Endodermal cell (in vitro differentiated cells): Measurements from ENCODE around the gene KATNA1. TPM values are rescaled to one million over a fixed set of nuclear protein-coding genes. Genes with fewer than 3 reads are reported as not detected.
"Not testable (repeated sequence)": the region's sequence is repeated elsewhere in the genome, so short reads cannot be mapped to it uniquely, and the experiment has no call there.

ENCODE experiments used
- DNase-seq: peaks from one replicate; pipeline ENCODE4 v3.0.0-alpha.2; 2017
- H3K27ac ChIP-seq: 2 replicates; pipeline ENCODE4 v1.5.1; 2013; ENCODE audit warnings: mild to moderate bottlenecking, low read depth, low read length, moderate library complexity
- H3K27me3 ChIP-seq: 2 replicates; pipeline ENCODE4 v1.6.1; 2013; ENCODE audit warnings: mild to moderate bottlenecking, low read length, moderate library complexity; ENCODE audit not compliant: insufficient read depth, control insufficient read depth, poor library complexity, severe bottlenecking
- H3K36me3 ChIP-seq: 2 replicates; pipeline ENCODE4 v1.7.0; 2013; ENCODE audit warnings: mild to moderate bottlenecking, low read length, moderate library complexity; ENCODE audit not compliant: control insufficient read depth, insufficient read depth
- H3K4me1 ChIP-seq: one replicate; pipeline ENCODE4 v1.7.0; 2013; ENCODE audit warnings: low read length; ENCODE audit not compliant: control insufficient read depth, insufficient read depth
- H3K4me3 ChIP-seq: 2 replicates; pipeline ENCODE4 v1.5.1; 2013; ENCODE audit warnings: mild to moderate bottlenecking, low read length, moderate library complexity
- H3K9ac ChIP-seq: 2 replicates; pipeline ENCODE4 v1.6.1; 2013; ENCODE audit warnings: mild to moderate bottlenecking, low read length, moderate library complexity; ENCODE audit not compliant: poor library complexity, severe bottlenecking; ENCODE audit errors: extremely low read depth
- H3K9me3 ChIP-seq: 2 replicates; pipeline ENCODE4 v1.6.1; 2013; ENCODE audit warnings: mild to moderate bottlenecking, low read length, moderate library complexity; ENCODE audit not compliant: control insufficient read depth
- H3K27ac Mint-ChIP-seq: 2 replicates; pipeline ENCODE4 v1.8.0; 2020; ENCODE audit warnings: mixed read lengths
- H3K27me3 Mint-ChIP-seq: 2 replicates; pipeline ENCODE4 v1.8.0; 2021; ENCODE audit warnings: mild to moderate bottlenecking, mixed read lengths; ENCODE audit not compliant: insufficient read depth
- H3K36me3 Mint-ChIP-seq: 2 replicates; pipeline ENCODE4 v1.8.0; 2020; ENCODE audit warnings: low read depth, mixed read lengths
- H3K4me1 Mint-ChIP-seq: 2 replicates; pipeline ENCODE4 v1.8.0; 2020; ENCODE audit warnings: mixed read lengths
- H3K4me3 Mint-ChIP-seq: 2 replicates; pipeline ENCODE4 v1.8.0; 2020; ENCODE audit warnings: mild to moderate bottlenecking, moderate library complexity, mixed read lengths
- H3K9me3 Mint-ChIP-seq: 2 replicates; pipeline ENCODE4 v1.8.0; 2020; ENCODE audit warnings: mild to moderate bottlenecking, mixed read lengths
- WGBS, 2 experiments: methylation state at CpG; one replicate each; pipeline versions ENCODE4 v1.1.5 to v1.1.7; 2013; ENCODE audit warnings: missing lambda C conversion rate in 2 of 2, mixed read lengths in 1 of 2; ENCODE audit not compliant: insufficient coverage in 1 of 2, insufficient read length in 1 of 2; 5-methylcytosine and 5-hydroxymethylcytosine counted together
- total RNA-seq, 2 donors: library from RNA; stranded (reverse); fragmentation: NEBNext Ultra II Directional in 1 of 2; extraction: Animal tissue kit (Norgen Biotek cat#: 25700) in 1 of 2; gene quantifications; 2 replicates in 1 of 2; 3 replicates in 1 of 2; pipeline ENCODE4 v1.2.1, GENCODE V29; 2021
- TF ChIP-seq, protein P1 (sequence below): fragments of 200-600 bp; sonication (generic); conservative IDR thresholded peaks from 2 replicates; pipeline ENCODE4 v1.5.0; 2021; ENCODE audit warnings: antibody characterized with exemption, mild to moderate bottlenecking

Gene KATNA1
- total RNA-seq, 2 donors from 2014 or later, result 17.1 to 28.2 TPM

DNA sequence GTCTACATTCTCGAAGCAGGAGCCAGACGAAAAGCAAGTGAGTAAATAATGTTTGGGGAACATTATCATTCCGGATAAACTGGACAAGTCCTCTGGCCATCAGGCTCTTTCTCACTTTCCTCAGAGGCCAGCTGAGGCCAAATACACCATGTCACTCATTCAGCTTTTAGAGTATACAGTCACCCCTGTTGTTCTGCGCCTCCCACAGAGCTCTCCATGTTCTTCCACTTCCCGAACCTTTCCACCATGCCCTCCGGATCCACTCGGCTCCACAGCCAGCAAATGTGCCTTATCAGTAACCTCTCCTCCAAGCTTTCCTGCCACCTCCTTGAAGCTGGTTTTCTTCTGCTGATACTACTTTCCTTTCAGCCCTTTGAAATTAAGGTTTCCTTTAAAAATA is 37.7 kb upstream of the KATNA1 start:
- Mint-ChIP-seq H3K9me3 (no peaks in the 10 kb centered on the region), H3K27me3 (no peaks in the 10 kb centered on the region), H3K36me3 (peaks cover 55% of the 10 kb centered on the region), H3K4me1 (no peaks in the 10 kb centered on the region), H3K4me3 (no peak overlapping the region), H3K27ac (peak overlapping the region; percentile 16)
- Histone ChIP-seq H3K9me3 (no peaks in the 10 kb centered on the region), H3K36me3 (peaks cover 60% of the 10 kb centered on the region), H3K27me3 (no peaks in the 10 kb centered on the region), H3K27ac (no peak overlapping the region), H3K4me3 (no peak overlapping the region), H3K9ac (no peak overlapping the region), H3K4me1 (no peaks in the 10 kb centered on the region)
- WGBS, 2 experiments, result 89 to 94% methylated on average over 7 of the region's 7 CpGs
- DNase-seq, result no peak
- TF ChIP-seq, protein P1, sequence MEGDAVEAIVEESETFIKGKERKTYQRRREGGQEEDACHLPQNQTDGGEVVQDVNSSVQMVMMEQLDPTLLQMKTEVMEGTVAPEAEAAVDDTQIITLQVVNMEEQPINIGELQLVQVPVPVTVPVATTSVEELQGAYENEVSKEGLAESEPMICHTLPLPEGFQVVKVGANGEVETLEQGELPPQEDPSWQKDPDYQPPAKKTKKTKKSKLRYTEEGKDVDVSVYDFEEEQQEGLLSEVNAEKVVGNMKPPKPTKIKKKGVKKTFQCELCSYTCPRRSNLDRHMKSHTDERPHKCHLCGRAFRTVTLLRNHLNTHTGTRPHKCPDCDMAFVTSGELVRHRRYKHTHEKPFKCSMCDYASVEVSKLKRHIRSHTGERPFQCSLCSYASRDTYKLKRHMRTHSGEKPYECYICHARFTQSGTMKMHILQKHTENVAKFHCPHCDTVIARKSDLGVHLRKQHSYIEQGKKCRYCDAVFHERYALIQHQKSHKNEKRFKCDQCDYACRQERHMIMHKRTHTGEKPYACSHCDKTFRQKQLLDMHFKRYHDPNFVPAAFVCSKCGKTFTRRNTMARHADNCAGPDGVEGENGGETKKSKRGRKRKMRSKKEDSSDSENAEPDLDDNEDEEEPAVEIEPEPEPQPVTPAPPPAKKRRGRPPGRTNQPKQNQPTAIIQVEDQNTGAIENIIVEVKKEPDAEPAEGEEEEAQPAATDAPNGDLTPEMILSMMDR, result no peak

DNA sequence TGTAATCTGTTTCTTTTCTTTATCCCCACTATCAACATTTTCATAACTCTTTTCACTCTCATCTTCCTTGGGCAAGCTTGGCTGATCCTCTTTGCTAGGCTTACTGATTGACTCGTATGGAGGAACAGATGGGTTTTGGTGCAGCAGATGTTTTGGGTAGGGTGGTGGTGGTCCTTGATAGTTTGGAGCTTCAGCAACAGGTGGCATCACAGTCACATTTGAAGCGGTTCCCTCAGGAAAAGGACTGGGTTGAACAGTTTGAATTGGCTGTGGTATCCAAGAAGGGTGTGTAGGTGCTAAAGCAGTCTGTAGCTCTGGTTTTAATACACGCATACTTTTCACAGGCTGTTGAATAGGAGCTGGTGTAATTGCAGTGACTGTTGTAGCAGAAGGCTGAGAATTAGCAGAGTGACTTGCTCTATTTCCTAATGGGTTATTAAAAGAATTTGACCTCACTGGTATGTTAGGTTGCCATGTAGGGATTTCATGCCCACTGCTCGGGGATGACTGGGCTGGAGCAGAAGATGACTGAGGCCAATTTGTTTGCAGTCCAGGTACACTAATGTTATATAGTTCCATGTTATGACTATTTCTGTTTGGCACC is 34.8 kb upstream of the KATNA1 start:
- Mint-ChIP-seq H3K4me1 (no peaks in the 10 kb centered on the region), H3K9me3 (no peaks in the 10 kb centered on the region), H3K4me3 (no peak overlapping the region), H3K27ac (no peak overlapping the region), H3K36me3 (peaks cover 45% of the 10 kb centered on the region), H3K27me3 (no peaks in the 10 kb centered on the region)
- no peak overlapping the region for H3K9ac ChIP-seq
- peaks cover 57% of the 10 kb centered on the region for H3K36me3 ChIP-seq
- H3K4me3 ChIP-seq, result no peak overlapping the region
- H3K4me1 ChIP-seq, result no peaks in the 10 kb centered on the region
- DNase-seq, result no peak
- 89 to 100% methylated on average over 2 to 4 of the region's 4 CpGs for WGBS, 2 experiments
- no peaks in the 10 kb centered on the region for H3K9me3 ChIP-seq
- H3K27me3 ChIP-seq, result no peaks in the 10 kb centered on the region
- no peak overlapping the region for H3K27ac ChIP-seq
- TF ChIP-seq, protein P1, result no peak

DNA sequence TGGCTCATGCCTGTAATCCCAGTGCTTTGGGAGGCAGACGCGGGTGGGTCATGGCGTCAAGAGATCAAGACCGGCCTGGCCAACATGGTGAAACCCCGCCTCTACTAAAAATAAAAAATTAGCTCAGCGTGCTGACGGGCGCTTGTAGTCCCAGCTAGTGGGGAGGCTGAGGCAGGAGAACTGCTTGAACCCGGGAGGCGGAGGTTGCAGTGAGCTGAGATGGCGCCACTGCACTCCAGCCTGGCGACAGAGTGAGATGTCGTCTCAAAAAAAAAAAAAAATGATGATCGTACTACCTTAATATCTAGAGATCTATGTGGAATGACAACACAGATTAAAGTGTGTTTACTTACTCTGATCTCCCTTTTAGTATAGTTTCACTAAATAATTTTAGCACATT is 33.3 kb upstream of the KATNA1 start:
- not testable (repeated sequence) for H3K4me1 ChIP-seq, H3K27me3 Mint-ChIP-seq, H3K4me1 Mint-ChIP-seq, H3K9me3 ChIP-seq, H3K27ac ChIP-seq, H3K4me3 ChIP-seq, H3K4me3 Mint-ChIP-seq, H3K27me3 ChIP-seq, H3K9me3 Mint-ChIP-seq, H3K27ac Mint-ChIP-seq, H3K9ac ChIP-seq, DNase-seq
- H3K36me3 ChIP-seq, result peaks cover 62% of the 10 kb centered on the region
- peaks cover 52% of the 10 kb centered on the region for H3K36me3 Mint-ChIP-seq
- 92 to 98% methylated on average over 9 to 13 of the region's 14 CpGs for WGBS, 2 experiments

DNA sequence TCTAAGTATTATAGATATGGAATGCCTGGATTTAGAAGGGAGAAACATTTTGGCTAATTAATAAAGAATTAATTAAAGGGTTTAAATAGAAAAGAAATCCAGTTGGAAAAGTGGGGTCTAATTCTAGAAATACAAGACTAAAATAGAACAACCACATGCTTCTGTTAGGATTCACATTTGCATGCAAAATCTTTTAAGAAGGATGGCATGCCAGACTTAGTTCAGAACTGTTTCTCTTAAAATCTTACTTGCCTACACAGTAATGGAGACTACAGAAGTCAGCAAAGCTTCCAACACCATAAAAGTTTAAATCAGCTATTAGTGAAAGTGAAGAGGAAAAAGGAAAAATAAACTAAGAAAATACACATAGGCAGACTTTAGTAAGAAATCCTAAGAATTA is 32.7 kb upstream of the KATNA1 start:
- no peaks in the 10 kb centered on the region for H3K9me3 ChIP-seq
- no peak for DNase-seq
- H3K4me3 ChIP-seq, result no peak overlapping the region
- H3K27ac ChIP-seq, result no peak overlapping the region
- peaks cover 52% of the 10 kb centered on the region for H3K36me3 Mint-ChIP-seq
- H3K9me3 Mint-ChIP-seq, result no peaks in the 10 kb centered on the region
- peak overlapping the region; percentile 23 for H3K27ac Mint-ChIP-seq
- H3K27me3 Mint-ChIP-seq, result no peaks in the 10 kb centered on the region
- TF ChIP-seq, protein P1, result no peak
- no peak overlapping the region for H3K4me3 Mint-ChIP-seq
- H3K27me3 ChIP-seq, result no peaks in the 10 kb centered on the region
- H3K36me3 ChIP-seq, result peaks cover 63% of the 10 kb centered on the region
- no peaks in the 10 kb centered on the region for H3K4me1 Mint-ChIP-seq
- no peaks in the 10 kb centered on the region for H3K4me1 ChIP-seq
- H3K9ac ChIP-seq, result no peak overlapping the region
